ENCODE results near the gene PLXNC1.

DNA sequence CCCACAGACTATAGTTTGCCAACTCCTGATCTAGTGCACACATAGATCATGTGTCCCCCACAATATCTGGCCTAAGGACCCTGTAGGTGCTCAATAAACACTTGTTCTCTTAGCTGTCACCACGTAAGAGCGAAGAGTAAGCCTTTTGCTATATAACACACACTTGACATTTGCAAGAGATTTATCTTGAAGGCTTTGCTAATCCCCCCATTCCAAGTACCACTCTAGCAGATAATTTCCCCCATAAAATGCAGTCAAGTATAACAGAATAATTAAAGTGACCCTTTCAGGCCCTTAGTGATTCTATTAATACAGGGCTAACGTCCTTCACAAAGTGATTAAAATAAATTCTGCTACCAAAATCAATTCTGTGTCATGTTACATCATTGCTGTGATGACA lies 87.5 kb downstream of the PLXNC1 start:
- TF ChIP-seq CTCF (conservative IDR thresholded peaks at IDR 0.05; ENCODE audit: low read depth, low read length) (no peak), EZH2 (IDR thresholded peaks at IDR 0.05; ENCODE audit: borderline replicate concordance, low read depth, low read length, poor library complexity, severe bottlenecking) (no peak)
